GM19351 (cell line): ENCODE results near the gene UBE2D2.

ENCODE experiments used
- ATAC-seq: cut with Tn5 transposase; IDR thresholded peaks from one replicate; pipeline ENCODE4 v1.9.1; 2021; ENCODE audit warnings: mild to moderate bottlenecking, moderate library complexity; ENCODE audit not compliant: unreplicated experiment

UBE2D2 gene

GRCh38 chr5:139634541-139634940, 73.4 kb downstream of the UBE2D2 start:
- ATAC-seq = no peak

GRCh38 chr5:139635191-139635590, 74.1 kb downstream of the UBE2D2 start:
- ATAC-seq = no peak

- ATAC-seq = no peak
These were observed 74.6 kb downstream of the UBE2D2 start for GRCh38 chr5:139635606-139636206.

DNA sequence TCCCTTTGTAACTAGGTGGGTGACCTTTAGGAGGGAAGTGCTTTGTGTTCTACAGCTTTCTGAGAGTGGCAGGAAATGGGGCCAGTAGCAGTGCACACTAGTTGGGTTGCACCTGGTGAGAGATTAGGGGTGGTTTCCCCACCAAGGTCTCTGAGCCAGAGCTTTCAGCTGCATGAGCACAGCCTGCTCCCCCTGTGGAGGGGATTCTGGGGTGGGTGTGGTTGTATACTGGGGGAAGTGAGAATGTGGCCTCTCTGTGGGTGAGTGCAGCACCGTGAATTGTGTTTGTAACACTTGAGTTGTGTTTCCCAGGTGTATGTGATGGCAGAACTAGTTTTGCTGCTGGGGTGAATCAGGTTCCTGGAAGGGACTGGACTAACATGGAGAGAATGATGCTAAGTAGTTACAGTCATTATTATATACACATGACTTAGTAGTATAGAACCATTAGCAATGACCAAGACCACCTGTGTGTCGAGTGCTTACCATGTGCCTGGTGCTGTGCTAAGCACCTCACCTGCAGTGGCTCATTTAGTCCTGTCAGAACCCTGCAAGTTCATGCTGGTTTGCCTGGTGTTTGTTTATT, 75.2 kb downstream of the UBE2D2 start:
- peak; percentile 74 for ATAC-seq

GRCh38 chr5:139636975-139637408, 75.9 kb downstream of the UBE2D2 start:
- ATAC-seq = peak; percentile 27

DNA sequence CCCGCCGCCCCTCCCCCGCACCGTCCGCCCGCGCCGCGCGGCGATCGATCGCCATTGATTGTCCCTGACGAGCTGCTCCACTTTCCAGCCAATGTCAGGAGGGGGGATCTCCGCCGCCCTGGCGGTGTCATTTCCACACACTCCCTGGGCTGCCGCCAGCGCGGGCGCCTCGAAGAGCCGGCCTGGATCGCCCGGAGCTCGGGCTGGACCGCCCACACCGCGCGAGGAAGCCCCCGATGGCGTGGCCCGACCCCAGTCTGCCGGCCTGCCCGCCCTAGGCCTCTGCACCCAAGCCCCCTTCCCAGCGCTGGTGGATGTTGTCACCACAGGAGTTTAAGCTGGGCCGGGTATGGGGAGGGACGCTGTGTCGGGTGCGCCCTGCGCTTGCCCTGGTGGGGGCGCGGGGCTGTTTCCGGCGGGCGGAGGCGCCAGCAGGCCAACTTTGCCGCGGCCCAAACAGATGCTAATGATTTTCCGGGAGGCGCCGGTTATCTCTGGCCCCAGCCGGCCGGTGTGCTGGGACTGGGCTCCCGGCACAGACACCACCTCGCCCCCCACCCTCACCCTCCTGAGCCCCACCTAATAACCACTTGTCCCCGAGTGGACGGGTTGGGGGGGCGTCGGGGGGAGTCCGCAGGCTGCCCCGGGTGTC, 76.4 kb downstream of the UBE2D2 start:
- ATAC-seq = peak; percentile 21

- peak; percentile 20 for ATAC-seq
These were observed 77.1 kb downstream of the UBE2D2 start for GRCh38 chr5:139638090-139638735.

- no peak for ATAC-seq
These were observed 77.8 kb downstream of the UBE2D2 start for GRCh38 chr5:139638736-139639618.

DNA sequence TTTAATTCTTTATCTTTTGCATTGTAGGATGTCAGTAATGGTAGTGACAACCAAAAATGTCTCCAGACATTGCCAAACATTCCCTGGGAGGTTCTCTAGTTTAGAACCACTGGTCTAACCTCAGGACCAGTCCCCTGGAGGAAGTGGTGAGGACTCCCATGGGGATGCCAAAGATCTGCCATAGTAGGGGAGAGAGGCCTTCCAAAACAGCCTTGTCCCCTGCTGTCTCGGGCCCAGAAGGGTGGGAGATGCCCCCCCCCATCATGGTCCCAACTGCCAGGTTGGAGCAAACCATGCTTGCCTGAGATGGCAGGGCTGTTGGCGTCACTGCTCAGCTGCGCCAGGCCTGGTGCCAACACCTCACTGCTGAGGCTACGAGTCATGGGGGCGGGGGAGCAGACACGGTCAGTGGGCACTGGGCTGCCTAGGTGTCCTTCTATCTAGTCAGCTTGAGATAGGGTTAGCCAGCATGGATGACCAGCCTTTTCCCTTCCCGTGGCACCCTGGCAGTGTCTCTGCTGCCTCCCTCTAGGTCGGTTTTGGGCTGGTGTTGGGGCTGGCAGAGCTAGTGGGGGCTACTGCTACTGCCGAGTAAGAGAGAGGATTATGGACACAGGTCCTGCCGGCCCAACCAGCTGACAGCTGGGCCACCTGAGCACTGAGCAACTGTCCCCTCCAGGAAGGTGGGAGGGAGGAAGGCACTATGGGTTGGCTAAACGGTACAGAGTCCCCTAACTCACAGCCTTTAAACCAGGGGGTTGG, 78.7 kb downstream of the UBE2D2 start:
- no peak for ATAC-seq

GRCh38 chr5:139640421-139641115, 79.4 kb downstream of the UBE2D2 start:
- ATAC-seq = no peak

- ATAC-seq = no peak
These were observed 80.3 kb downstream of the UBE2D2 start for GRCh38 chr5:139641116-139642080.

DNA sequence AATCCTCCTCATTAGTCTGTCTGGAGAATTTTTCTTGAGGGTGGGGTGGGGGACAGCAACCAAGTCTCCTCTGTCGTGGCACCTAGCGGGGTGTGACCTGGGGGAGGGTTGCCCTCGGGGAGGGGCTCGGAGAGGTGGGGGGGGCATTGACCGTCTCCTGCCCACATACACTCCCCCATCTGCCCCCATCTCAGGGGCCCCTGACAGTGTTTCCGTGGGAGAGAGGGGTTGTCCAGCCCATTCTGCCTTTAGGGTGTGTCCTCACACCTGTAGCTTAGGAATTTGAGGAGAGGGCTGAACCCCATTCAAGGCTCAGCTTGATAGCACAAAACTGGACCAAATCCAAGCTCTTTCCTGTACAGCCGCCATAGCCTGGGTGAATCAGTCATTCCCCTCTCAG, 81.1 kb downstream of the UBE2D2 start:
- ATAC-seq = no peak

GRCh38 chr5:139642891-139643871, 82.0 kb downstream of the UBE2D2 start:
- no peak for ATAC-seq

- ATAC-seq = no peak
These were observed 82.9 kb downstream of the UBE2D2 start for GRCh38 chr5:139644001-139644456.

- no peak for ATAC-seq
These were observed 83.7 kb downstream of the UBE2D2 start for GRCh38 chr5:139644646-139645429.

GRCh38 chr5:139645430-139645871, 84.3 kb downstream of the UBE2D2 start:
- ATAC-seq = no peak
